Measurements from ENCODE around the gene GNG2. TPM values are rescaled to one million over a fixed set of nuclear protein-coding genes. Genes with fewer than 3 reads are reported as not detected.

The GNG2 gene
- 10 to 100 TPM in 2 of 4 donors, 1 to 10 TPM in 1, under 1 TPM in 1; 0.77 to 62.1 (median 10.3) TPM for total RNA-seq

DNA sequence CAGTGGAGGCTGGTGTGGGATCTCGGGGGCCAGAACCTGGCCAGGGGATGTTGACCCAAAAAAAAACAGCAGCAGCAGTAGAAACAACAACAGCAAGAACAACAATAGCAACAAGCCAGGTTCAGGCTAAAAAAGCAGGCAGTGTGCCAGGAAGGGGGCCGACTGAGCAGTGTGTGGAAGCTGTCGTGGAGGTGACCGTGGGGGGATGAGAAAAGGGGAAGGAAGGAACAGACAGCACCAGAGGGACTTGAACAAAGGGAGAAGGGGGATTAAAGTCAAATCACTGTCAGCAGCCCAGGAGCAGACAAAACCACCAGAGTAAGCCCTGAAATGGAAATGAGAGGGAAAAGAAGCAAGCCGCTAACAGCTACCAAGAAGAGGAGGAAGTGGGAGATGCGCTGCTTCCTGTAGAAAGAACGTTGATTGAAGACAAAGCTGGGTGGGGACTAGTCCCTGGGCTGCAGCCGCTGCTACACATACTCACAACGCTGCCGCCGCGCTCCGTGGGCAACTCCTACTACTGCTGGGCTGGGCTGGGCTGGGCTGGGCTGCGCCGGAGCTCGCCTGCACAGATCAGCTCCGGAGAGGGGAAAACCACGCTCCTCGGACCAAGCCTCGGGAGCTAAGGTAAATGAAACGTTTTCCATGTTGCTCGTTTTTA lies at the start of gene GNG2:
Gene GNG2 (plus strand): TSS at position 449 of the 661 bp plus-strand sequence. CDS start 90,067 bp downstream, outside the sequence.
- H3K27ac ChIP-seq: peak within 1 kb of the TSS; percentile 56 to 61
- H3K36me3 ChIP-seq: no peaks in the 10 kb centered on the region
- TF ChIP-seq, protein P1, sequence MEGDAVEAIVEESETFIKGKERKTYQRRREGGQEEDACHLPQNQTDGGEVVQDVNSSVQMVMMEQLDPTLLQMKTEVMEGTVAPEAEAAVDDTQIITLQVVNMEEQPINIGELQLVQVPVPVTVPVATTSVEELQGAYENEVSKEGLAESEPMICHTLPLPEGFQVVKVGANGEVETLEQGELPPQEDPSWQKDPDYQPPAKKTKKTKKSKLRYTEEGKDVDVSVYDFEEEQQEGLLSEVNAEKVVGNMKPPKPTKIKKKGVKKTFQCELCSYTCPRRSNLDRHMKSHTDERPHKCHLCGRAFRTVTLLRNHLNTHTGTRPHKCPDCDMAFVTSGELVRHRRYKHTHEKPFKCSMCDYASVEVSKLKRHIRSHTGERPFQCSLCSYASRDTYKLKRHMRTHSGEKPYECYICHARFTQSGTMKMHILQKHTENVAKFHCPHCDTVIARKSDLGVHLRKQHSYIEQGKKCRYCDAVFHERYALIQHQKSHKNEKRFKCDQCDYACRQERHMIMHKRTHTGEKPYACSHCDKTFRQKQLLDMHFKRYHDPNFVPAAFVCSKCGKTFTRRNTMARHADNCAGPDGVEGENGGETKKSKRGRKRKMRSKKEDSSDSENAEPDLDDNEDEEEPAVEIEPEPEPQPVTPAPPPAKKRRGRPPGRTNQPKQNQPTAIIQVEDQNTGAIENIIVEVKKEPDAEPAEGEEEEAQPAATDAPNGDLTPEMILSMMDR (IDR thresholded peaks at IDR 0.05): no peak
- TF ChIP-seq POLR2A (IDR thresholded peaks at IDR 0.05): peak in 1 of 2 donors; percentile 29
- H3K4me1 ChIP-seq: no peaks in the 10 kb centered on the region
- intact Hi-C loops (cut with DNase I; ENCODE audit: low total_unique reads): no loop called here
- peak; percentile 68 to 70 for DNase-seq
- H3K4me3 ChIP-seq: peak within 1 kb of the TSS; percentile 25 to 46
- H3K9me3 ChIP-seq: no peaks in the 10 kb centered on the region
- no peaks in the 10 kb centered on the region for H3K27me3 ChIP-seq

DNA sequence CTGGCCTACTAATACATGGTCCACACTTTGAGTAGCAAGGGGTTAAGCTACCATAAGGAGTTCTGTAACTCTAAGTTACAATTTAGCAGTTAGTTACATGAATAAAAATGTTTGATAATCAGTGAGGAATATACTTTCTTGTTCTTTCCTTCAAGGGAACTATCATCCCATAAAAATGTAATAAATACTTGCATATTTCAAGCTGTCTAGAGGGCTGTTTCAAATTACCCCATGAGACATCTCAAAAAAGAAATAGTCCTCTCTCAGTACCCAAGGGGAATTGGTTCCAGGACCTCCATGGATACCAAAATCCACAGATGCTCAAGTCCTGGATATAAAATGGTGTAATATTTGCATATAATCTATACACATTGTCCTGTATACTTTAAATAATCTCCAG lies 48.7 kb upstream of the GNG2 start:
- Histone ChIP-seq H3K36me3 (no peaks in the 10 kb centered on the region), H3K27ac (no peak overlapping the region)
- no peak for TF ChIP-seq POLR2A (IDR thresholded peaks at IDR 0.05)
- TF ChIP-seq, protein P1 (IDR thresholded peaks at IDR 0.05): no peak

DNA sequence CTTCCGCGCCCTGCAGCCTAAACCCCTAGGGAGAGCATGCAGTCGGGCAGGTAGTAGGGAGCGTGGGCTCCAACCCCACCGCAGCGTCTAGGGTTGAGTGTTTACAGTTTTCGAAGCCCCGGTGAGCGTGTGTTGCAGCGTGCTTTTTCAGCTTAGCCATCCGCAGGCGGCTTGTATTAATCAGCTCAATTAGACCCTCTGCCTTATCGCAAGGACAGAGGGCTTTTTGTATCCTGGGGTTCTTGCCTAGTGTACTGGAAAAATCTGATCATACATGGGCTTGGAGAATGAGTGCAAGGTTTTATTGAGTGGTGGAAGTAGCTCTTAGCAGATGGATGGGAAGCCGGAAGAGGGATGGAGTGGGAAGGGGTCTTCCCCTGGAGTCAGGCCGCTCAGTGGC lies 44.4 kb upstream of the GNG2 start:
- no peak for DNase-seq
- no peaks in the 10 kb centered on the region for H3K27me3 ChIP-seq
- H3K9me3 ChIP-seq: no peaks in the 10 kb centered on the region
- TF ChIP-seq, protein P1 (IDR thresholded peaks at IDR 0.05): no peak
- TF ChIP-seq POLR2A (IDR thresholded peaks at IDR 0.05): no peak
- no peaks in the 10 kb centered on the region for H3K36me3 ChIP-seq
- intact Hi-C loops (cut with DNase I; ENCODE audit: low total_unique reads): no loop called here
- no peak overlapping the region for H3K4me3 ChIP-seq
- no peak overlapping the region for H3K27ac ChIP-seq
- H3K4me1 ChIP-seq: no peaks in the 10 kb centered on the region

More for the DNA sequence above, 48.7 kb upstream of the GNG2 start:
- intact Hi-C loops (cut with DNase I; ENCODE audit: low total_unique reads): no loop called here
- H3K4me1 ChIP-seq: no peaks in the 10 kb centered on the region
- H3K27me3 ChIP-seq: no peaks in the 10 kb centered on the region
- H3K4me3 ChIP-seq: no peak overlapping the region
- DNase-seq: no peak
- H3K9me3 ChIP-seq: no peaks in the 10 kb centered on the region

DNA sequence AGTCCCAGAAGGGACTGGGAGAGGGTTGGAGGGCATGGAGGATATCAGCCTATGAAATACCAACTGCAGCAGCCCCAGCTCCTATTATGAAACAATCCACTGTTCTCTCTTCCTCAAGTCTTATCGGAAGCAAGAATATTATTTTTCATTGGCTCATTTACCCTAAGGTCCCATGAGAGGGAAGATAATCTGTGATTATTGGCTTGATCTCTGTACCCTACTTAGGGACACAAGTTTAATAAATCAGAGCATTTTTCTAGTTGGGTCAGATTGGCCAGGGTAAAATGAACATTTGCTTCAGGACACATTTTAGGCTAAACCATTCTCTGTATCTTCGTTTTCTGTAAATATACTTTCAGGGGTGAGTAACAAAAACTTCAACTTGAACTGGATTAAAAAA lies 43.1 kb upstream of the GNG2 start:
- no peak for DNase-seq
- intact Hi-C loops (cut with DNase I; ENCODE audit: low total_unique reads): no loop called here
- no peaks in the 10 kb centered on the region for H3K36me3 ChIP-seq
- no peaks in the 10 kb centered on the region for H3K4me1 ChIP-seq
- no peak overlapping the region for H3K27ac ChIP-seq
- no peaks in the 10 kb centered on the region for H3K27me3 ChIP-seq
- no peaks in the 10 kb centered on the region for H3K9me3 ChIP-seq
- H3K4me3 ChIP-seq: no peak overlapping the region
- TF ChIP-seq POLR2A (IDR thresholded peaks at IDR 0.05): no peak
- TF ChIP-seq, protein P1 (IDR thresholded peaks at IDR 0.05): no peak

DNA sequence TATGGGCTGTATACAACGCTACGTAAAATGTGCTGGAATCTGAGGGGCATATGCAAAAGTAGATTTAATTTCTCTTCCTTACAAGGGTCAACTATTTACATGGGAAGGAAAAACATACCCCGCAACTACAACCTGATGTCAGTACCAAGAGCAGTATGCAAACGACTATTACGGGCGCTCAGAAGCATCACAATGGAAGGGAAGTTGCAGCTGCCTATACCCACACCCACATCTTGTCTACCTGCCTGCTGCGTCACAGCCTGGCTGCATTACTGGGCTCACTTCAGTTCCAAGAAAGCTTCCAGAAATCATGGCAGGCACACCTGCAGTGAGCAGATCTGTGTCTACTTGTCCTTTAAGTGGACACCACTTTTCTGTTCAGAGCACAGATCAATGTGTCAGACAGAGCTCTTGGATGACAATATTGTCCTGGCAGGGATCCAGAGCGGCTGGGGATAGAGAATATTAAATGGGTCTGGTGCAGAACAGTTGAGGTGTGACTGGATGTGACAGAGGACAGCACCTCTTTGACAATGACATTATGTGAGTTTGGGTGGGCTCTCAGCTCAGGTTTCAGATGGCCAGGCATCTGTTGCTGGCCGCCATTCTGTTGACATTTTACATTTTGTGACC lies 41.5 kb upstream of the GNG2 start:
- no peaks in the 10 kb centered on the region for H3K36me3 ChIP-seq
- no peaks in the 10 kb centered on the region for H3K27me3 ChIP-seq
- intact Hi-C loops (cut with DNase I; ENCODE audit: low total_unique reads): no loop called here
- no peaks in the 10 kb centered on the region for H3K4me1 ChIP-seq
- no peak overlapping the region for H3K27ac ChIP-seq
- H3K4me3 ChIP-seq: no peak overlapping the region
- no peak for TF ChIP-seq POLR2A (IDR thresholded peaks at IDR 0.05)
- TF ChIP-seq, protein P1 (IDR thresholded peaks at IDR 0.05): no peak
- no peaks in the 10 kb centered on the region for H3K9me3 ChIP-seq
- DNase-seq: no peak

All from uterus (tissue), 4 donors.